Neural cell (in vitro differentiated cells): ENCODE data around the gene IFT74.

Source experiments
- EP300 ChIP-seq: fragments of 450-650 bp; conservative IDR thresholded peaks from 2 replicates; pipeline ENCODE4 v1.6.1; 2014; ENCODE audit warnings: antibody characterized with exemption, mild to moderate bottlenecking, moderate library complexity; ENCODE audit not compliant: poor library complexity, severe bottlenecking
- EZH2 ChIP-seq: fragments of 200-600, 300-800 bp; shearing (Covaris generic), sonication (generic); IDR thresholded peaks from 2 replicates; pipeline ENCODE4 v1.6.1; 2014; ENCODE audit warnings: antibody characterized with exemption, low read length, borderline replicate concordance, mild to moderate bottlenecking; ENCODE audit not compliant: insufficient read depth, poor library complexity, severe bottlenecking
- MXI1 ChIP-seq: fragments of 450-650 bp; conservative IDR thresholded peaks from 2 replicates; pipeline ENCODE4 v1.6.1; 2014; ENCODE audit warnings: antibody characterized with exemption, mild to moderate bottlenecking; ENCODE audit not compliant: poor library complexity, severe bottlenecking
- POLR2AphosphoS5 ChIP-seq: IDR thresholded peaks from 2 replicates; pipeline ENCODE4 v1.6.1; 2012
- RAD21 ChIP-seq: fragments of 450-650 bp; conservative IDR thresholded peaks from 2 replicates; pipeline ENCODE4 v1.6.1; 2014; ENCODE audit warnings: antibody characterized with exemption, mild to moderate bottlenecking, moderate library complexity
- SMC3 ChIP-seq: fragments of 450-650 bp; conservative IDR thresholded peaks from 2 replicates; pipeline ENCODE4 v1.6.1; 2014; ENCODE audit warnings: antibody characterized with exemption, mild to moderate bottlenecking, moderate library complexity; ENCODE audit not compliant: poor library complexity
- TAF1 ChIP-seq: IDR thresholded peaks from 2 replicates; pipeline ENCODE4 v1.6.1; 2012; ENCODE audit warnings: low read depth
- TF ChIP-seq, protein P1 (sequence below): fragments of 450-650 bp; IDR thresholded peaks from 2 replicates; pipeline ENCODE4 v1.5.1; 2014; ENCODE audit warnings: antibody characterized with exemption, mild to moderate bottlenecking, moderate library complexity; ENCODE audit not compliant: poor library complexity, severe bottlenecking
- TF ChIP-seq, protein P2 (sequence below): IDR thresholded peaks from 2 replicates; pipeline ENCODE4 v1.6.1; 2012; ENCODE audit warnings: borderline replicate concordance

DNA sequence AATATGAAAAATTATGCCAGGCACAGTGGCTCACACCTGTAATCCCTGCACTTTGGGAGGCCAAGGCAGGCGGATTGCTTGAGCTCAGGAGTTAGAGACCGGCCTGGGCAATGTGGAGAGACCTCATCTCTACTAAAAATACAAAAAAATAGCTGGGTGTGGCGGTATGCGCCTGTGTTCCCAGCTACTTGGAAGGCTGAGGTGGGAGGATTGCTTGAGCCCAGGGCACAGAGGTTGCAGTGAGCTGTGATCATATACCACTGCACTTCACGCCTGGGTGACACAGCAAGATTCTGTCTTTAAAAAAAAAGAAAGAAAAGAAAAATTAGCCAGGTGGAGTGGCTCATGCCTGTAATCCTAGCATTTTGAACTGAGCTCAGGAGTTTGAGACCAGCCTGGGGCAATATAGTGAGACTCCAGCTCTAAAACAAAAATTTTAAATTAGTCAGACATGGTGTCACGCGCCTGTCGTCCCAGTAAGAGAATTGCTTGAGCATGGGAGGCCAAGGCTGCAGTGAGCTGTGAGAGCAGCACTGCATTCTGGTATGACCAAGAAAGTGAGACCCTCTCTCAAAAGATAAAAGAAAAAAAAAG, 27.2 kb upstream of the IFT74 start:
- TF ChIP-seq, protein P1, sequence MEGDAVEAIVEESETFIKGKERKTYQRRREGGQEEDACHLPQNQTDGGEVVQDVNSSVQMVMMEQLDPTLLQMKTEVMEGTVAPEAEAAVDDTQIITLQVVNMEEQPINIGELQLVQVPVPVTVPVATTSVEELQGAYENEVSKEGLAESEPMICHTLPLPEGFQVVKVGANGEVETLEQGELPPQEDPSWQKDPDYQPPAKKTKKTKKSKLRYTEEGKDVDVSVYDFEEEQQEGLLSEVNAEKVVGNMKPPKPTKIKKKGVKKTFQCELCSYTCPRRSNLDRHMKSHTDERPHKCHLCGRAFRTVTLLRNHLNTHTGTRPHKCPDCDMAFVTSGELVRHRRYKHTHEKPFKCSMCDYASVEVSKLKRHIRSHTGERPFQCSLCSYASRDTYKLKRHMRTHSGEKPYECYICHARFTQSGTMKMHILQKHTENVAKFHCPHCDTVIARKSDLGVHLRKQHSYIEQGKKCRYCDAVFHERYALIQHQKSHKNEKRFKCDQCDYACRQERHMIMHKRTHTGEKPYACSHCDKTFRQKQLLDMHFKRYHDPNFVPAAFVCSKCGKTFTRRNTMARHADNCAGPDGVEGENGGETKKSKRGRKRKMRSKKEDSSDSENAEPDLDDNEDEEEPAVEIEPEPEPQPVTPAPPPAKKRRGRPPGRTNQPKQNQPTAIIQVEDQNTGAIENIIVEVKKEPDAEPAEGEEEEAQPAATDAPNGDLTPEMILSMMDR = no peak
- TF ChIP-seq EP300 = no peak
- TF ChIP-seq MXI1 = no peak
- TF ChIP-seq POLR2AphosphoS5 = no peak
- no peak for TF ChIP-seq EZH2
- TF ChIP-seq TAF1 = no peak
- TF ChIP-seq, protein P2, sequence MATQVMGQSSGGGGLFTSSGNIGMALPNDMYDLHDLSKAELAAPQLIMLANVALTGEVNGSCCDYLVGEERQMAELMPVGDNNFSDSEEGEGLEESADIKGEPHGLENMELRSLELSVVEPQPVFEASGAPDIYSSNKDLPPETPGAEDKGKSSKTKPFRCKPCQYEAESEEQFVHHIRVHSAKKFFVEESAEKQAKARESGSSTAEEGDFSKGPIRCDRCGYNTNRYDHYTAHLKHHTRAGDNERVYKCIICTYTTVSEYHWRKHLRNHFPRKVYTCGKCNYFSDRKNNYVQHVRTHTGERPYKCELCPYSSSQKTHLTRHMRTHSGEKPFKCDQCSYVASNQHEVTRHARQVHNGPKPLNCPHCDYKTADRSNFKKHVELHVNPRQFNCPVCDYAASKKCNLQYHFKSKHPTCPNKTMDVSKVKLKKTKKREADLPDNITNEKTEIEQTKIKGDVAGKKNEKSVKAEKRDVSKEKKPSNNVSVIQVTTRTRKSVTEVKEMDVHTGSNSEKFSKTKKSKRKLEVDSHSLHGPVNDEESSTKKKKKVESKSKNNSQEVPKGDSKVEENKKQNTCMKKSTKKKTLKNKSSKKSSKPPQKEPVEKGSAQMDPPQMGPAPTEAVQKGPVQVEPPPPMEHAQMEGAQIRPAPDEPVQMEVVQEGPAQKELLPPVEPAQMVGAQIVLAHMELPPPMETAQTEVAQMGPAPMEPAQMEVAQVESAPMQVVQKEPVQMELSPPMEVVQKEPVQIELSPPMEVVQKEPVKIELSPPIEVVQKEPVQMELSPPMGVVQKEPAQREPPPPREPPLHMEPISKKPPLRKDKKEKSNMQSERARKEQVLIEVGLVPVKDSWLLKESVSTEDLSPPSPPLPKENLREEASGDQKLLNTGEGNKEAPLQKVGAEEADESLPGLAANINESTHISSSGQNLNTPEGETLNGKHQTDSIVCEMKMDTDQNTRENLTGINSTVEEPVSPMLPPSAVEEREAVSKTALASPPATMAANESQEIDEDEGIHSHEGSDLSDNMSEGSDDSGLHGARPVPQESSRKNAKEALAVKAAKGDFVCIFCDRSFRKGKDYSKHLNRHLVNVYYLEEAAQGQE = no peak
- TF ChIP-seq RAD21 = no peak
- no peak for TF ChIP-seq SMC3
